Frontal cortex (tissue), 4 donors: Measurements from ENCODE around the gene NFAM1. TPM values are rescaled to one million over a fixed set of nuclear protein-coding genes. Genes with fewer than 3 reads are reported as not detected.

Source experiments
- DNase-seq, 2 donors: peaks; one replicate each; pipeline ENCODE4 v3.0.0; 2012; ENCODE audit warnings: low spot score in 2 of 2
- FAIRE-seq: peaks from 2 replicates; lab custom pipeline; 2012; peaks lifted over from hg19 to GRCh38; lab: Jason Lieb, UNC
- total RNA-seq: library from RNA; depleted of rRNA; stranded (reverse); fragments of >200 nt; gene quantifications from one replicate; pipeline ENCODE4 v1.2.3, GENCODE V29; 2014
- donor health status: control.
- donor health status: control.
- donor health status: control.

NFAM1 gene
- total RNA-seq, 1 donor from 2014 or later: 0.82 TPM

- DNase-seq (no peak), FAIRE-seq (no peak)
Observed at GRCh38 chr22:42342426-42343120, 89.6 kb downstream of the NFAM1 start.

GRCh38 chr22:42341779-42342178 is 90.4 kb downstream of the NFAM1 start:
- FAIRE-seq (no peak), DNase-seq (no peak)

- FAIRE-seq: no peak
- DNase-seq: no peak
Observed at GRCh38 chr22:42340829-42341383, 91.3 kb downstream of the NFAM1 start.

- no peak for FAIRE-seq
Observed at GRCh38 chr22:42340150-42340549, 92.1 kb downstream of the NFAM1 start.

GRCh38 chr22:42338479-42338878 is 93.7 kb downstream of the NFAM1 start:
- FAIRE-seq (no peak), DNase-seq (no peak)

More at GRCh38 chr22:42340150-42340549, 92.1 kb downstream of the NFAM1 start:
- DNase-seq: no peak

GRCh38 chr22:42337356-42337755 is 94.8 kb downstream of the NFAM1 start:
- DNase-seq (no peak), FAIRE-seq (no peak)

GRCh38 chr22:42336527-42337227 is 95.5 kb downstream of the NFAM1 start:
- no peak for DNase-seq
- no peak for FAIRE-seq

- DNase-seq: no peak
- FAIRE-seq: no peak
Observed at GRCh38 chr22:42335839-42336378, 96.3 kb downstream of the NFAM1 start.

- no peak for DNase-seq
- no peak for FAIRE-seq
Observed at GRCh38 chr22:42334875-42335512, 97.2 kb downstream of the NFAM1 start.

- no peak for FAIRE-seq
- DNase-seq: no peak
Observed at GRCh38 chr22:42333544-42333943, 98.7 kb downstream of the NFAM1 start.

GRCh38 chr22:42332089-42332488 is 100.1 kb downstream of the NFAM1 start:
- FAIRE-seq: no peak
- DNase-seq: no peak

- DNase-seq (no peak), FAIRE-seq (no peak)
Observed at GRCh38 chr22:42331014-42331413, 101.2 kb downstream of the NFAM1 start.

Other genes starting within 250 kb of the NFAM1 start
- gene TCF20, start 161.8 kb downstream of the NFAM1 start, total RNA-seq: 60.3 TPM
- 17.9 TPM for gene RRP7A, start 87.4 kb upstream of the NFAM1 start, total RNA-seq
- 4.9 TPM for gene SERHL2, start 121.6 kb upstream of the NFAM1 start, total RNA-seq
- 28.5 TPM for gene POLDIP3, start 182.5 kb upstream of the NFAM1 start, total RNA-seq
- gene ATP5MGL, start 208.2 kb upstream of the NFAM1 start, total RNA-seq: 0.82 TPM
- 11.8 TPM for gene CYB5R3, start 217.0 kb upstream of the NFAM1 start, total RNA-seq